ENCODE measurements around the gene EMC7. TPM values are rescaled to one million over a fixed set of nuclear protein-coding genes. Genes with fewer than 3 reads are reported as not detected.

The EMC7 gene
- total RNA-seq, 1 experiment from 2014 or later: 50.3 TPM

- ATAC-seq (peak; percentile 78), DNase-seq (peak; percentile 63)
- H3K4me1 ChIP-seq (ENCODE audit: insufficient read depth, low read length): no peaks in the 10 kb centered on the region
- TF ChIP-seq EZH2phosphoT487 (IDR thresholded peaks at IDR 0.05; ENCODE audit: borderline replicate concordance, low read length) (no peak), EZH2 (IDR thresholded peaks at IDR 0.05; ENCODE audit: low read length, unreplicated experiment) (no peak), CTCF (conservative IDR thresholded peaks at IDR 0.05; ENCODE audit: low read depth, low read length) (peak; percentile 90)
- no peak overlapping the region for H3K4me2 ChIP-seq (ENCODE audit: low read length)
- H4K20me1 ChIP-seq (ENCODE audit: low read length): no peaks in the 10 kb centered on the region
- BruUV-seq (replicated peaks): no TSS peak
- H3K27ac ChIP-seq (ENCODE audit: low read length): no peak overlapping the region
- H3K9ac ChIP-seq (ENCODE audit: low read length): no peak overlapping the region
- H3F3A ChIP-seq (ENCODE audit: low read length, unreplicated experiment): no peaks in the 10 kb centered on the region
- H3K79me2 ChIP-seq (ENCODE audit: low read length): no peaks in the 10 kb centered on the region
- H3K36me3 ChIP-seq (ENCODE audit: low read depth, low read length): no peaks in the 10 kb centered on the region
- no peaks in the 10 kb centered on the region for H3K9me3 ChIP-seq (ENCODE audit: low read length)
- intact Hi-C loops (cut with micrococcal nuclease): loop anchor here (1.0 kb wide), 5 partner anchors 48 to 478 kb away; partner anchors contain the start of genes KATNBL1 and LPCAT4
- ChIA-PET POLR2A (ENCODE audit: unreplicated experiment) (interaction anchor here (0.6 to 1.0 kb wide), 5 partner anchors 12 to 227 kb away, joined by 3 to 7 read pairs (median 3); partner anchors contain the start of gene KATNBL1), CTCF (interaction anchor here (0.6 to 1.8 kb wide), 10 partner anchors 38 to 1335 kb away, joined by 3 to 17 read pairs (median 5); partner anchors contain the start of genes KATNBL1, LPCAT4 and SLC12A6)
- H3K4me3 ChIP-seq (ENCODE audit: low read length): no peak overlapping the region
- H3K27me3 ChIP-seq (ENCODE audit: low read length): no peaks in the 10 kb centered on the region
- H3K9me2 ChIP-seq (replicated peaks; ENCODE audit: low read length): no peaks in the 10 kb centered on the region
- H2AFZ ChIP-seq (ENCODE audit: low read length): no peak overlapping the region
These were observed 8.4 kb upstream of the EMC7 start for GRCh38 chr15:34109797-34110663.

GRCh38 chr15:34107315-34107714, 5.7 kb upstream of the EMC7 start:
- H3K9me3 ChIP-seq (ENCODE audit: low read length): no peaks in the 10 kb centered on the region
- no peaks in the 10 kb centered on the region for H3K27me3 ChIP-seq (ENCODE audit: low read length)
- intact Hi-C loops (cut with micrococcal nuclease): no loop called here
- BruUV-seq (replicated peaks): no TSS peak
- ChIA-PET CTCF (no interaction called here), POLR2A (ENCODE audit: unreplicated experiment) (interaction anchor here (0.5 to 0.6 kb wide), 3 partner anchors 123 to 345 kb away, joined by 3 to 22 read pairs (median 5); partner anchors contain the start of gene NOP10)
- no peaks in the 10 kb centered on the region for H3K36me3 ChIP-seq (ENCODE audit: low read depth, low read length)
- H3K4me2 ChIP-seq (ENCODE audit: low read length): no peak overlapping the region
- H3K9ac ChIP-seq (ENCODE audit: low read length): no peak overlapping the region
- peaks cover 4% of the 10 kb centered on the region; the same call in 1 of the 2 replicates for H3K4me1 ChIP-seq (ENCODE audit: insufficient read depth, low read length)
- H3F3A ChIP-seq (ENCODE audit: low read length, unreplicated experiment): no peaks in the 10 kb centered on the region
- peaks cover 15% of the 10 kb centered on the region for H3K79me2 ChIP-seq (ENCODE audit: low read length)
- no peak for TF ChIP-seq EZH2phosphoT487 (IDR thresholded peaks at IDR 0.05; ENCODE audit: borderline replicate concordance, low read length)
- TF ChIP-seq EZH2 (IDR thresholded peaks at IDR 0.05; ENCODE audit: low read length, unreplicated experiment): no peak
- no peak for TF ChIP-seq CTCF (conservative IDR thresholded peaks at IDR 0.05; ENCODE audit: low read depth, low read length)
- H4K20me1 ChIP-seq (ENCODE audit: low read length): no peaks in the 10 kb centered on the region
- no peak overlapping the region for H2AFZ ChIP-seq (ENCODE audit: low read length)
- H3K4me3 ChIP-seq (ENCODE audit: low read length): no peak overlapping the region
- DNase-seq (no peak), ATAC-seq (no peak)
- no peak overlapping the region for H3K27ac ChIP-seq (ENCODE audit: low read length)
- no peaks in the 10 kb centered on the region for H3K9me2 ChIP-seq (replicated peaks; ENCODE audit: low read length)

Measured in PC-3 (cell line).